Tongue (tissue), 2 donors: ENCODE results near the gene CTNS. TPM values are rescaled to one million over a fixed set of nuclear protein-coding genes. Genes with fewer than 3 reads are reported as not detected.

ENCODE experiments used
- DNase-seq: peaks from one replicate; pipeline ENCODE4 v3.0.0-alpha.2; 2015
- total RNA-seq: library from RNA; depleted of rRNA; stranded (reverse); fragments of >200 nt; gene quantifications from one replicate; pipeline ENCODE4 v1.2.3, GENCODE V29; 2014

CTNS gene
- total RNA-seq, 1 donor from 2014 or later = 14.7 TPM

GRCh38 chr17:3659541-3660111 is 23.1 kb downstream of the CTNS start:
- DNase-seq = peak; percentile 30

GRCh38 chr17:3660311-3660891 is 23.8 kb downstream of the CTNS start:
- DNase-seq = no peak

GRCh38 chr17:3663102-3664011 is 26.8 kb downstream of the CTNS start:
- no peak for DNase-seq

DNA sequence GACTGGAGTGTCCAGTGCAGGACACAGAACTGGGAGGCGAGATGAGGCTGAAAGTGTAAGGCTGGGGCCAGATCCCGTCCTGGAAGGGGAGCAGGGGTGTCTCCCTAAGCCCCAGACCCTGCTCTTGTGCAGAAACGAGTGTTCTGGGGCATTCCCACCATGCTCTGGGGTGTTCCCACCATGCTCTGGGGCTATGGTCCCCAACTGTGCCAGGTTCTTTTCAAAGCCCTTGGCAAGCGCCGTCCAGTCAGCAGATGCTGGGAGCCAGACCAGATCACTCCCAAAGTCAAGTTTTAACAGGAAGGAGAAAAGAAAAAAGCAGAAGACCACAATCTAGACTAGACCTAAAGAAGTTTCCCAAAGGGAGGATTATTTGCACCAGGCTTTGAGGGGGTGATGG is 29.3 kb downstream of the CTNS start:
- DNase-seq = no peak

- DNase-seq = no peak
Measured at GRCh38 chr17:3666516-3666915, 30.0 kb downstream of the CTNS start.

GRCh38 chr17:3667366-3668278 is 31.1 kb downstream of the CTNS start:
- DNase-seq = peak; percentile 95

DNA sequence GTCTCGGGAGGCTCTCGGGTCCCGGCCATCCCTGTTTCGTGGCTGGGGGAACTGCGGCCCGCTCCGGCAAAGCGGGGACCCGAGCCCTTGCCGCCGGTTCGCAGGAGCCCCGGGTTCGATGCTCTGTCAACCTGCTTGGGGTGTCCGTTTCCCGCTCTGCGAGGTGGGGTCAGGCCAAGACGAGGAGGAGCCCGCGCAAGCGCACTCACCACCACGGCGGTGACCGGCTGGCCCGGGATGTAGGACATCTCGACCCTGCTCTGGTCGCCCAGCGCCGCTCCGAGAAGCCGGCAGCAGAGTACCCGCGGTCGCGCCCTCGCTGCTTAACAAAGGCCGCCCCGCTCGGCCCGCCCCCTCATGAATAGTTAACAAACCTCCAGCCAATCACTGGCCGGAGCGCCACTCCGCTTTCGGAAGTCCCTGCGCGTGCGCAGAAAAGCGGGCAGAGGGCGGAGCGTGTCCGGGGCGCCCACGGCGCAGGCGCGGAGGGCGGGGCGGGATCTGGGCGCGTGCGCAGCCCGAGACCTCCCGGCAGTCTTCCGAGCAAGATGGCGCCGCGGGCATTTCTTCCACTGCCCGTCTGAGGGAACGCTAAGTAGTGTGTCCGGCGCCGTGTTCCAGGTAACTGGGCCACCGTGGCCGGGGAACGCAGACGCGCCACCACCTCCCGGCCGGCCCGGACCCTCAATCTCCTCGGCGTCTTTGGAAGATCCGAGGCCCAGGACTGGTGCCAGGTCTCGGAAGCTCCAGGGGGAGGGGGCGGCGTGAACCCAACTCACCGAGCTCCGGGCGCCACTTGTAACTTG is 31.9 kb downstream of the CTNS start, which contains the start of the genes EMC6 and TAX1BP3:
Gene EMC6 (plus strand): TSS at position 534 of the 806 bp plus-strand sequence. CDS start 335 bp downstream, outside the sequence.
Gene TAX1BP3 (minus strand): TSS at position 300 of the 806 bp plus-strand sequence. CDS start 52 bp downstream, at position 248.
- peak; percentile 100 for DNase-seq

DNA sequence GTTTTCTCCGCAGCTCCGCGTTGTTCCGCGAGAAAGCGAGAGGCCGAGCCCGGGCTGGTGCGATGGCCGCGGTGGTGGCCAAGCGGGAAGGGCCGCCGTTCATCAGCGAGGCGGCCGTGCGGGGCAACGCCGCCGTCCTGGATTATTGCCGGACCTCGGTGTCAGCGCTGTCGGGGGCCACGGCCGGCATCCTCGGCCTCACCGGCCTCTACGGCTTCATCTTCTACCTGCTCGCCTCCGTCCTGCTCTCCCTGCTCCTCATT is 32.5 kb downstream of the CTNS start:
- DNase-seq = no peak

DNA sequence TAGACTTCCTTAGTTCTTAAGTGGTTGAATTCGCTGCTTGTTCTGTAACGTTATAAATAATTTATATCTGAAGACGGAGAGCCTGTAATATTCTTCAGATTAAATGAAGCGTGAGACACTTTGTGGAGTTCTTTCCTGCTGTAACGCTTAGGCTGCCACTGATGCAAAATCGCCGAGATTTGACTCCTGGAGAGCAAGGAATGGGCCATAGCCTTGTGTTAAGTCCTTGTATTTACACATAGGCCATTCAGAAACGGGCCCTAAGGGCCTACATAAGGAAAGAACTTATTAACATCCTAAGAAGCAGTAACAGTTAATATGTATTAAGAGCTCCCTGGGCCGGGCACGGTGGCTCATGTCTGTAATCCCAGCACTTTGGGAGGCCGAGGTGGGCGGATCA is 33.0 kb downstream of the CTNS start:
- no peak for DNase-seq

GRCh38 chr17:3672571-3672970 is 36.0 kb downstream of the CTNS start:
- DNase-seq = no peak

DNA sequence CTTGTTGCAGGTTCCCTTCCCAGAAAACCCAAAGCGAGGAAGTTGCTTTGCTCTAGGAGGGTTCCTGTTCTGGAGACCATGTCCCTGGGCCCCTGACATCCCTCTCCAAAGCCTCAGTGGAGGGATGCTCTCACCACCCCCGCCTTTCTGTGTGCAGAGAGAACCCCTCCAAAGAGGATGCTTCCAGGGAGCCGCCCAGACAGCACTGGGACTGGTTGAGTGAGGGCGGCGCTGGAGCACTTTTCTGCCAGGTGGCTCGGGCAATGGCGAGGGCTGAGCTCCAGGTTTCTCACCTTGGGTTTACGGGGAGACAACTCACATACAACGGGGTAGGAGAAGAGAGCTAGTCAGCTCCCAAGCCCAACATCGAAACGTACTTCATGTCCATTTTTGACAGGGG is 39.3 kb downstream of the CTNS start:
- no peak for DNase-seq

- no peak for DNase-seq
Measured at GRCh38 chr17:3678095-3678820, 41.7 kb downstream of the CTNS start.

DNA sequence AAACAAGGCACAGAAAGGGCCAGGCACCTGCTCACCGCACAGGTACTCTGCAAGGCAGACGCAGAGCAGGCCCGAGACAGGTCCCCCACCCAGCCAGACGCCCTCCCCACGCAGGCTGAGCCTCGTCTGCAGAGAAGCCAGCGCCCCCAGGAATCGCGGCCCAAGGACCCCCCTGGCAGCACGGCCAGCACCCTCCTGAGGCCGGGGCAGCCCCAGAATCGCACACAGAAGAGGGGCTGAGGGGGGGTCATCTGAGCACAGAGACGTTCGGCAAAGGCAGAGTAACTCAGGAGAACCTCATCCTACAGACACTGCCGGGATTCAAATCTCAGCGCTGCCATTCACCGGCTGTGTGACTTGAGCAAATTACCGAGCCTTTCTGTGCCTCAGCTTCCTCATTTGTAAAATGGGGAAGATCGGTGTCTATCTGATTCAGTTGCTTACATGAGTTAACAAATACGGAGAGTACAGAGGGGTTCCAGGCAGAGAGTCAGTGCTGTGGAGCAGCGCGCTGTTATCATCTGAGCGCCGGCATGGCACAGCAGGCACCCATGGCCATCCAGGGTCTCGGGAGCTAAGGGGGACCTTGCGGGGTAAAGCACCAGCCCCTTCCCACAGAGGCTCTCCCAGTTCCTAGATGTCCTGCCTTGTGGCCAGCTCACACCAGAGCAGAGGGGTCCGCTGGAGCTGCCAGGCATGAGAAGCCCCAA is 42.4 kb downstream of the CTNS start:
- DNase-seq = no peak

DNA sequence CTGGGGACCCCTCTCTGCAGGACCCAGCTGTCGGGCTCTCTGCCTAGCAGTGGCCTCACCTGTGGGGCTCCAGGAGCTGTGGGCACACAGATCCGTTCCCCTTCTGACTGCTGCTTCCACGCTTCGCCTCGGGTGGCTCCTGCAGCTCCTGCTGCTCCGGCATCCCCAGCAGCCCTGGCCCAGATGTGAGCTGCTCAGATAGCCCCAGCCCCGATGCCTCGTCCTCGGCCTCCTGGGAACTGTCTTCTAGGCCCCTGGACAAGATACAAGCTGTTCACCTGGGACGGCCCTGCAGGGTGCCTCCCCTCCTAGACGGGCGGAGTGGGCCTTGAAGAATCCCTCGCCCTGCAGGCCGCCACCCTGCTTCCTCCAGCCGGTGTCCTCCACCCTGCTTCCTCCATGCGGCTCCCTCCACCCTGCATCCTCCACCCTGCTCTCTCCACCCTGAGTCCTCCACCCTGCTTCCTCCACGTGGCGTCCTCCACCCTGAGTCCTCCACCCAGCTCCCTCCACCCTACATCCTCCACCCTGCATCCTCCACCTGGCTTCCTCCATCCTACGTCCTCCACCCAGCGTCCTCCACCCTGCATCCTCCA is 43.1 kb downstream of the CTNS start:
- no peak for DNase-seq

GRCh38 chr17:3681057-3681456 is 44.5 kb downstream of the CTNS start:
- DNase-seq = no peak

DNA sequence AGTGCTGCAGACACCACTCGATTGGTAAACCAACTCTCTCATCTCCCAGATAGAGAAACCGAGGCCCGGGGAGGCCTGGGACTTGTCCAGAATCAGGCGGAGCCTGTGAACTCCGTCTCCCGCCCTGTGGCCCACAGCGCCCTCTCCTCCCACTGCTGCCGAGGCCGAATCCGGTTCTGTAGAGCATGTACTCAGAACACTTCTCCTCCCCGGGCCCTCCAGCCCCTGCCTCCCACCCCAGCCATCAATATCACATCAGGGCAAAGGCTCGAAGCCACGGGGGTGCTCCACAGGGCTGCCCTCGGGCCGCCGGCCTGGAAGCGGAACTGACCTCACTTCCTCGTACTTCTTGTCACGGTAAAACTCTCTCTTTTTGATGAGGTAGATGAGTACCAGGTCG is 45.0 kb downstream of the CTNS start:
- DNase-seq = no peak

DNA sequence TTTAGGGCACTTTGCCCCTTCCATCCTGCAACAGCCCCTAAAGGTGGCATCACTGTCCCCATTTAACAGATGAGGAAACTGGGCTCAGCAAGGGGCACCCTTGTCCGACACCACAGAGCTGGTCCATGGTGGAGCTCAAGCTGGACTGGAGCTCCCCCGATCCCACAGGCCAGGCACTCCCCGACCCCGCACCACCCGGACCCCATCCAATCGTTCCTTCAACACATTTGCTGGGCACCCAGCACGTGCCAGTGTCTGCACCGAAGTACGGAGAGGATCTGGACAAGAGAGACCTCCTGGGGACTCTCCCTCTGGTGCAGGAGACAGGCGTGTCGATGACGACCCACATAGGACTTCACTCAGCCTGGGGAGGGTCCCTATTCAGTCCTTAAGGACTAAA is 45.5 kb downstream of the CTNS start:
- DNase-seq = no peak

- no peak for DNase-seq
Measured at GRCh38 chr17:3683054-3683511, 46.5 kb downstream of the CTNS start.

- no peak for DNase-seq
Measured at GRCh38 chr17:3685174-3685573, 48.6 kb downstream of the CTNS start.
